SH-SY5Y (cell line): ENCODE data around the gene MSI2.

Experiments used
- GATA2 ChIP-seq: IDR thresholded peaks from 2 replicates; pipeline ENCODE4 v1.6.1; 2011; ENCODE audit warnings: mild to moderate bottlenecking, low read depth, low read length
- GATA3 ChIP-seq: IDR thresholded peaks from 2 replicates; pipeline ENCODE4 v1.6.1; 2011; ENCODE audit warnings: low read depth, mild to moderate bottlenecking, low read length, moderate library complexity

DNA sequence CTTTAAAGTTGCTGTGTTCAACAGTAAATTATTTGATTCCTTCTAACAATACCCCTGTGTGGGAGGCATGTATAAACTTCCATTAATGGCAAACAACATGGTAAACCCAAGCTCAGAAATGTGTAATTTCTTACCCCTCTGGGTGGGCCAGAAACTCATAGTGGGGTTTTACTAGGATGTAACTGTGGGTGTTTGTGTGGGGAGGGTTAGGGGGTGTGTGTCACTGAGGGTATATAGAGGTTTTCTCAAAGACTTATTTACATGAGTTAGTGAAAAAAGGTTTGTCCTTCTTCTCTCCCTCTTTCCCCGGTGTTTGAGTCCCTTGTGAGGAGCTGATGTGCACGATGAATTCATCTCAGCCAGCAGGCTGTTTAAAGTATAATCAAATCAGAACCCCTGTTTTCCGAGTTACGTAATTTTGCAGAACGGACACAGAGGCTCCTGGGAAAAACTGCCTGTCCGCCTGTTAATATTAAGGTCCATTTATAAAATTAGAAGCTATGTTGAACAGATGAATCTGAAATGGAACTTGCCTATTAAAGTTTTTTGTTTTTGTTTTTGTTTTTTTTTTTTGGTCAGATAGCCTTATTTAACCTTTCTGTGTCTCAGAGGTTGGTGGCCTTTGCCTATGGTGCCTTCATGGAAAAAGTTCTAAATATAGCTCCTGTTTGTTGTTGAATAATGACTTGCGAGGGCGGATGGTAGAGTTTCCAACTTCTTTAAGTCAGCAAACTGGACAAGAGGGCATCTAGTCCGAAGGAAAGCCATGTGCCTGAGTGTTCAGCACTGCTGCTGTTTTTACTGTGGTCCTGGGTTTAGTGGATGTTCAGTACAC is 73.3 kb downstream of the MSI2 start:
- TF ChIP-seq GATA2 (no peak), GATA3 (no peak)
